ENCODE measurements around the gene SPAM1. TPM values are rescaled to one million over a fixed set of nuclear protein-coding genes. Genes with fewer than 3 reads are reported as not detected.

The SPAM1 gene
- total RNA-seq, 2 donors from 2014 or later = 0.62 TPM; not detected in 1

- no peaks in the 10 kb centered on the region for H3K4me1 ChIP-seq (replicated peaks)
- no peak for DNase-seq (ENCODE audit: low spot score)
- no peak overlapping the region for H3K27ac ChIP-seq
- H3K9me3 ChIP-seq = no peaks in the 10 kb centered on the region
- TF ChIP-seq, protein P1, sequence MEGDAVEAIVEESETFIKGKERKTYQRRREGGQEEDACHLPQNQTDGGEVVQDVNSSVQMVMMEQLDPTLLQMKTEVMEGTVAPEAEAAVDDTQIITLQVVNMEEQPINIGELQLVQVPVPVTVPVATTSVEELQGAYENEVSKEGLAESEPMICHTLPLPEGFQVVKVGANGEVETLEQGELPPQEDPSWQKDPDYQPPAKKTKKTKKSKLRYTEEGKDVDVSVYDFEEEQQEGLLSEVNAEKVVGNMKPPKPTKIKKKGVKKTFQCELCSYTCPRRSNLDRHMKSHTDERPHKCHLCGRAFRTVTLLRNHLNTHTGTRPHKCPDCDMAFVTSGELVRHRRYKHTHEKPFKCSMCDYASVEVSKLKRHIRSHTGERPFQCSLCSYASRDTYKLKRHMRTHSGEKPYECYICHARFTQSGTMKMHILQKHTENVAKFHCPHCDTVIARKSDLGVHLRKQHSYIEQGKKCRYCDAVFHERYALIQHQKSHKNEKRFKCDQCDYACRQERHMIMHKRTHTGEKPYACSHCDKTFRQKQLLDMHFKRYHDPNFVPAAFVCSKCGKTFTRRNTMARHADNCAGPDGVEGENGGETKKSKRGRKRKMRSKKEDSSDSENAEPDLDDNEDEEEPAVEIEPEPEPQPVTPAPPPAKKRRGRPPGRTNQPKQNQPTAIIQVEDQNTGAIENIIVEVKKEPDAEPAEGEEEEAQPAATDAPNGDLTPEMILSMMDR (IDR thresholded peaks at IDR 0.05) = no peak
- TF ChIP-seq POLR2AphosphoS5 (IDR thresholded peaks at IDR 0.05) (no peak), POLR2A (IDR thresholded peaks at IDR 0.05) (no peak)
- H3K27me3 ChIP-seq (replicated peaks; ENCODE audit: insufficient read depth) = no peaks in the 10 kb centered on the region
- no peak overlapping the region for H3K4me3 ChIP-seq
- intact Hi-C loops (cut with DNase I) = no loop called here
- WGBS = 95% methylated on average over 12 of the region's 12 CpGs
- H3K36me3 ChIP-seq = no peaks in the 10 kb centered on the region
Measured at GRCh38 chr7:123917878-123918277, 7.2 kb upstream of the SPAM1 start.

DNA sequence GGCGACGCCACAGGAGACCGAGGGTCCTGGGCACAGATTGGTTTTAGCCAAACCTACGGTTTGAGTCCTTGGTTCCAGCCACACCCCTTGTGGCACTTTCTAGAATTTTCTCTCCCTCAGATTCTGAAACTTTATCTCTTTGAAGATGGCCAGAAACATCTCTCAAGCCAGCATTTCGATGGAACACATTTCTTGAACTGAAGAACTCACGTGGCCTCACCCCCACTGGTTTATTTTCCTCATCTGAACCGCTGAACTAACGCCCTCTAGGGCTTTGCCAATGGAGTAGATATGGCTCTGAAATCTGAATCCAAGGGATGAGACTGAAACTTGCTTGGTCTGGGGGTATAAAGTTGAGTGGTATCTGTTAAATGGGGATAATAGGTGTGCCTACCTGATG is 6.7 kb upstream of the SPAM1 start:
- H3K4me1 ChIP-seq (replicated peaks) = no peaks in the 10 kb centered on the region
- DNase-seq (ENCODE audit: low spot score) = no peak
- intact Hi-C loops (cut with DNase I) = no loop called here
- no peak overlapping the region for H3K4me3 ChIP-seq
- no peak overlapping the region for H3K27ac ChIP-seq
- no peaks in the 10 kb centered on the region for H3K9me3 ChIP-seq
- no peaks in the 10 kb centered on the region for H3K27me3 ChIP-seq (replicated peaks; ENCODE audit: insufficient read depth)
- 92% methylated on average over 8 of the region's 8 CpGs for WGBS
- TF ChIP-seq POLR2AphosphoS5 (IDR thresholded peaks at IDR 0.05) (no peak), POLR2A (IDR thresholded peaks at IDR 0.05) (no peak)
- TF ChIP-seq, protein P1 (IDR thresholded peaks at IDR 0.05) = no peak
- no peaks in the 10 kb centered on the region for H3K36me3 ChIP-seq

DNA sequence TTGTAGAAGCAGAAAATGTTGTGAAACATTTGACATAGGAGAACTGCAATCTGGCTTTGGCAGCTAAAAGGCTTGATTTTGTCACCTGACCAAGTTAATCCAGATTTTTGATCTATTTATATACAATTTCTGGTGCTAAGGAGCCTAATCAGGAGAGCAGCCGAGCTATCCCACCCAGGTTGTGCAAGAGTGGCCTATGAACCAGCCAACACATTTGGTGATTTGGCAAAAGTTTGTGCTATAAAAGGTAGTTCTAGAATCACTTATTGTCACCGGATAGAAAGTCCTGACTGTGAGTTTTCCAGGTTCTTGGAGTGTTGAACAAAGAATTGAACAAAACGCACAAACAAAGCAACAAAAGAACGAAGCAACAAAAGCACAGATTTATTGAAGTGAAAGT is 1.4 kb upstream of the SPAM1 start:
- no peak for DNase-seq (ENCODE audit: low spot score)
- no peaks in the 10 kb centered on the region for H3K9me3 ChIP-seq
- H3K36me3 ChIP-seq = no peaks in the 10 kb centered on the region
- no peak overlapping the region for H3K27ac ChIP-seq
- no peaks in the 10 kb centered on the region for H3K4me1 ChIP-seq (replicated peaks)
- intact Hi-C loops (cut with DNase I) = no loop called here
- WGBS = 90% methylated on average over 4 of the region's 4 CpGs
- no peaks in the 10 kb centered on the region for H3K27me3 ChIP-seq (replicated peaks; ENCODE audit: insufficient read depth)
- TF ChIP-seq POLR2A (IDR thresholded peaks at IDR 0.05) = no peak
- TF ChIP-seq, protein P1 (IDR thresholded peaks at IDR 0.05) = no peak
- no peak for TF ChIP-seq POLR2AphosphoS5 (IDR thresholded peaks at IDR 0.05)
- H3K4me3 ChIP-seq = no peak overlapping the region

GRCh38 chr7:123929107-123929506 is 4.1 kb downstream of the SPAM1 start:
- no peaks in the 10 kb centered on the region for H3K36me3 ChIP-seq
- no peaks in the 10 kb centered on the region for H3K4me1 ChIP-seq (replicated peaks)
- H3K9me3 ChIP-seq = no peaks in the 10 kb centered on the region
- TF ChIP-seq POLR2AphosphoS5 (IDR thresholded peaks at IDR 0.05) (peak; percentile 57), POLR2A (IDR thresholded peaks at IDR 0.05) (no peak)
- TF ChIP-seq, protein P1 (IDR thresholded peaks at IDR 0.05) = no peak
- H3K27ac ChIP-seq = no peak overlapping the region
- intact Hi-C loops (cut with DNase I) = no loop called here
- no peak overlapping the region for H3K4me3 ChIP-seq
- no peaks in the 10 kb centered on the region for H3K27me3 ChIP-seq (replicated peaks; ENCODE audit: insufficient read depth)
- DNase-seq (ENCODE audit: low spot score) = peak; percentile 42

DNA sequence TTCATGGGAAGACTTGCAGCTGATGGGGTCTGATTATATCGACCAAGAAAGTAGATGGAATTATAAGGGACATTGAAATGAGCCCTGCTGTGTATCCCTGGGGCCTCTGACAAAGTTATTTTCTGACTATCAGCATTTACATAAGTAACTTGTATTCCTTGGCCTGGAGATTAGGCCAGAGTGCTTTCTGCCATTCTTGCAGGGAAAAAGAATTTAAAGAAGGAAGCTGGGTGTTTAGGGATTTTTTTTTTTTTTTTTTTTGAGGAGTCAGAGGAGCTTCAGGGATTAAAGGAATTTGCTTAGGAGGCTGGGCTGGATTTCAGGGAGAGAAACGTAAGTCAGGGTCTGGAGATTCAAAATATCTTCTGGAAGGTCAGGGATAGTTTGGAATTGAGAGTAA is 4.6 kb downstream of the SPAM1 start:
- no peak overlapping the region for H3K4me3 ChIP-seq
- no peak overlapping the region for H3K27ac ChIP-seq
- H3K27me3 ChIP-seq (replicated peaks; ENCODE audit: insufficient read depth) = no peaks in the 10 kb centered on the region
- TF ChIP-seq, protein P1 (IDR thresholded peaks at IDR 0.05) = no peak
- no peak for TF ChIP-seq POLR2A (IDR thresholded peaks at IDR 0.05)
- TF ChIP-seq POLR2AphosphoS5 (IDR thresholded peaks at IDR 0.05) = no peak
- H3K36me3 ChIP-seq = no peaks in the 10 kb centered on the region
- H3K4me1 ChIP-seq (replicated peaks) = no peaks in the 10 kb centered on the region
- WGBS = 43% methylated on average over 2 of the region's 2 CpGs
- intact Hi-C loops (cut with DNase I) = no loop called here
- no peak for DNase-seq (ENCODE audit: low spot score)
- no peaks in the 10 kb centered on the region for H3K9me3 ChIP-seq

All from prostate gland (tissue), 2 donors.